ENCODE results near the gene ALDH9A1.
A peak's percentile ranks its signal among the peaks of the same experiment; 100 is the strongest.

Gene ALDH9A1

DNA sequence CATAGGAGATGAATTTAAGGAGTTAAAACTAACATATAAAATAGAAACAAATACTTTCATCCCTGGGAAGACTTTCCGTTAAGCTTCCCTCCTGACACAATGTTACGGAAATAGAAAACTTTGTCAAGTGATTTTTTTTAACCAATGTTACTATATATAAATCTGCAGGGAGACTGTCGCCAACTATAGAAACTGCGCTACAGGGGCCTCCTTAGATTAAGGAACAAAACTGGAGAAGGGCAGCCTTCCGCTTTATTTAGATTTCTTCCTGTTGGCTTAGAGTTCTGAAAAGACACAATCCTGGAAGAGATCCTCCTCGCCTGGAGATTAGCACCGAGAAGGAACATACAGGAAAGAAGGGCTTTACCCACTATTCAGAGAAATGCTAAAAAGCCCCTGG, 65.9 kb downstream of the ALDH9A1 start:
- Histone ChIP-seq H3K9ac (no peak overlapping the region), H3K4me2 (ENCODE audit: low read length) (peak overlapping the region; percentile 94), H3K36me3 (ENCODE audit: control insufficient read depth, insufficient read depth, low read length) (no peaks in the 10 kb centered on the region), H2AFZ (no peak overlapping the region), H3K27ac (no peak overlapping the region), H3K4me1 (no peaks in the 10 kb centered on the region), H3K79me2 (no peaks in the 10 kb centered on the region), H3K27me3 (ENCODE audit: control insufficient read depth, insufficient read depth, low read length) (no peaks in the 10 kb centered on the region), H3K9me3 (ENCODE audit: control insufficient read depth, low read length) (no peaks in the 10 kb centered on the region), H3K4me3 (ENCODE audit: low read depth, low read length) (peak overlapping the region; percentile 96)
- TF ChIP-seq, protein P1, sequence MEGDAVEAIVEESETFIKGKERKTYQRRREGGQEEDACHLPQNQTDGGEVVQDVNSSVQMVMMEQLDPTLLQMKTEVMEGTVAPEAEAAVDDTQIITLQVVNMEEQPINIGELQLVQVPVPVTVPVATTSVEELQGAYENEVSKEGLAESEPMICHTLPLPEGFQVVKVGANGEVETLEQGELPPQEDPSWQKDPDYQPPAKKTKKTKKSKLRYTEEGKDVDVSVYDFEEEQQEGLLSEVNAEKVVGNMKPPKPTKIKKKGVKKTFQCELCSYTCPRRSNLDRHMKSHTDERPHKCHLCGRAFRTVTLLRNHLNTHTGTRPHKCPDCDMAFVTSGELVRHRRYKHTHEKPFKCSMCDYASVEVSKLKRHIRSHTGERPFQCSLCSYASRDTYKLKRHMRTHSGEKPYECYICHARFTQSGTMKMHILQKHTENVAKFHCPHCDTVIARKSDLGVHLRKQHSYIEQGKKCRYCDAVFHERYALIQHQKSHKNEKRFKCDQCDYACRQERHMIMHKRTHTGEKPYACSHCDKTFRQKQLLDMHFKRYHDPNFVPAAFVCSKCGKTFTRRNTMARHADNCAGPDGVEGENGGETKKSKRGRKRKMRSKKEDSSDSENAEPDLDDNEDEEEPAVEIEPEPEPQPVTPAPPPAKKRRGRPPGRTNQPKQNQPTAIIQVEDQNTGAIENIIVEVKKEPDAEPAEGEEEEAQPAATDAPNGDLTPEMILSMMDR (IDR thresholded peaks at IDR 0.05), result no peak

DNA sequence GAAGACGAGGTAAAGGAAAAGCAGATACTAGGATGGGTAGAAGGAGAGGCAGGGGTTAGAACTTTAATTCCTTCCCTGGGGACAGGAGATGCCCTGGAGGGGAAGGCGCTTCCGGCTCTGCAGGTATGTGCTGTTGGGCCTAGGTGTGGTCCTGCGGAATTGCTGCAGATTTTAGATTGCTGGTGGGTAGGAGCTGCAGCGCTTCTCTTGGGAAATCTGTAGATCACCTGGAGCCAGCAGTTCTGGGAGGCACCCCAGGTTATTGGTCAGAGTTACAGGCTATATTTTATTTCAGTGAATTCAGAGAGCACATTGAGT, 66.3 kb downstream of the ALDH9A1 start:
- no peaks in the 10 kb centered on the region for H3K4me1 ChIP-seq
- TF ChIP-seq, protein P1 (IDR thresholded peaks at IDR 0.05), result no peak

DNA sequence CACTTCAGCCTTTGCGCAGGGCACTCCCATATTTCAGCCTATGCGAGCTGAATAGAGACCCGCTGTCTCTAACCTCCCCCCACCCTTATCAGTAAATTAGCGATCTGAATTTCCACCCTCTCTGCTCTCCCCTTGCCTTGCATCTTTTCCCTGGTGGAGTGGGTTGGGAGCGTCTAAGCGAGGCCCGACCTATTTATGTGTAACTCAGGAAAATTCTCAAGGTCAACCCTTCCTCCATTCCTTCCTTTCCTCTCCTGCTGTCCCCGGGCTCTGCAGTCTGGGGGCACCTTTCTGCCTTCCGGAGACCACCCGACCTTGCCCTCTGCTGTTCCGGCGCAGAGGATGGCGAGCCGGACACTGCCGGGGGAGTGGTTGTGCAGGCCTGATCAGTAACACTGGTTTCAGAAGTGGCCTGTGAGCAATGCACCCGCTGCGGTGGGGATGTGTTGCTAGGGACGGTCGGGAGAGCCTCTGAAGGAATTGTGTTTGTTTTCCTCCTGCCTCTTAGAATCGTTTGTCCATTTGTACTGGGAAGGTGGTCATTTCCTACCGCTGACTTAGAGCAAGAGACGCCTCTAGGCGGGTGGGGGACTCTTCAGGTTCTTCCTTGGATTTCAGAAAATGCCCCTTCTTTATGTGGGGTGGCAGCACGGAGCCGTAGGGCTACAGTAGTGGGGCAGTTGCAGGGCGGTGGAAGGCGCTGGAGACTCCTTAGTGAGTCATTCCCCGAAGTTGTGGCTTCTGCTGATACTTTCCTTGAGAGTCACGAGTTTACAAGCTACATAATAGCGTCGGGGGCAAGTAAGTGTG, 66.8 kb downstream of the ALDH9A1 start:
- H3K4me3 ChIP-seq (ENCODE audit: low read depth, low read length), result peak overlapping the region; percentile 96
- no peaks in the 10 kb centered on the region for H3K27me3 ChIP-seq (ENCODE audit: control insufficient read depth, insufficient read depth, low read length)
- H3K27ac ChIP-seq, result peak overlapping the region; percentile 93
- H3K9ac ChIP-seq, result peak overlapping the region; percentile 39
- no peaks in the 10 kb centered on the region for H3K4me1 ChIP-seq
- H3K9me3 ChIP-seq (ENCODE audit: control insufficient read depth, low read length), result no peaks in the 10 kb centered on the region
- TF ChIP-seq, protein P1 (IDR thresholded peaks at IDR 0.05), result no peak
- no peaks in the 10 kb centered on the region for H3K79me2 ChIP-seq
- H3K4me2 ChIP-seq (ENCODE audit: low read length), result peak overlapping the region; percentile 94
- peak overlapping the region; percentile 89 for H2AFZ ChIP-seq
- no peaks in the 10 kb centered on the region for H3K36me3 ChIP-seq (ENCODE audit: control insufficient read depth, insufficient read depth, low read length)

More for the DNA sequence above, 66.3 kb downstream of the ALDH9A1 start:
- Histone ChIP-seq H3K79me2 (no peaks in the 10 kb centered on the region), H2AFZ (no peak overlapping the region), H3K9ac (no peak overlapping the region), H3K4me2 (ENCODE audit: low read length) (peak overlapping the region; percentile 94), H3K9me3 (ENCODE audit: control insufficient read depth, low read length) (no peaks in the 10 kb centered on the region), H3K27me3 (ENCODE audit: control insufficient read depth, insufficient read depth, low read length) (no peaks in the 10 kb centered on the region), H3K27ac (peak overlapping the region; percentile 93), H3K36me3 (ENCODE audit: control insufficient read depth, insufficient read depth, low read length) (no peaks in the 10 kb centered on the region), H3K4me3 (ENCODE audit: low read depth, low read length) (peak overlapping the region; percentile 96)

DNA sequence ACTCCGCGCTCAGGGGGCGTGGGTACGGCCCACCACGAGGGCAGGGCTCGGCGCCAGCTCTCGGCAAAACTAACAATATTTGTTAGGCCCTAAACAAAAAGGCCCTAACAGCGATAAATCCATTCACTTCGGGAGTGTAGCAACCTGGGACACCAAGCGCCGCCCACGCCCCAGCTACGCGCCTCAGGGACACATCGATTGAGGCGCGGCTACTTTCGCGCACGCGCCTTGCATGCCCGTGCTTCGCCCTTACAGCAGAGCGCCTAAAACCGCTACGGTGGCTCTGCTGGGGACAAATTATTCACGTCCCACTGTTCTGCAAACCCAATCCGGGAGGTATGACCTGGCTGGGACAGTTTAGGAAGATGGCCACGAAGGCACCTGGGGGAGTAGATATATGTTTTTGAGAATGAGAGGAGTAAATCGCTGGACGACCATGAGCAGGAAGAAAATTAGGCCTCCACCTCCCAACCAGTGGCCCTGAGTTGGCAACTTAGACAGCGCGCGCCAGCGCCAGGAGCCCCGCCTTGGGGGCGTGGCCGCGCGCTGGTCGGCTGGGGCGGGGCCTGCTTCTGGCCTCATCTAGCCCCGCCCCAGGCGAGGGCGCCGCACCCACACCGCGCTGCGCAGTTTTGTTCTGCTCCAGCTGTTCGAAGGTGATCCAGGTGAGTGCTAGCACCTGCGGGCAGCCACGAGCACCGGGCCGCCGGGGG, 67.6 kb downstream of the ALDH9A1 start, which contains the start of gene MGST3:
Gene MGST3 (plus strand): TSS at position 606 of the 713 bp plus-strand sequence. CDS start 18,614 bp downstream, outside the sequence.
- Histone ChIP-seq H3K4me2 (ENCODE audit: low read length) (peak within 1 kb of the TSS; percentile 94), H3K9ac (peak within 1 kb of the TSS; percentile 39), H3K4me3 (ENCODE audit: low read depth, low read length) (peak within 1 kb of the TSS; percentile 96), H3K27me3 (ENCODE audit: control insufficient read depth, insufficient read depth, low read length) (no peaks in the 10 kb centered on the region), H3K27ac (peak within 1 kb of the TSS; percentile 93), H3K79me2 (no peaks in the 10 kb centered on the region), H3K36me3 (ENCODE audit: control insufficient read depth, insufficient read depth, low read length) (no peaks in the 10 kb centered on the region), H3K4me1 (no peaks in the 10 kb centered on the region), H2AFZ (peak within 1 kb of the TSS; percentile 89), H3K9me3 (ENCODE audit: control insufficient read depth, low read length) (no peaks in the 10 kb centered on the region)
- TF ChIP-seq, protein P1 (IDR thresholded peaks at IDR 0.05), result no peak

All from parathyroid adenoma (tissue), 2 donors.